SKM-1 treated with dmso at 0.1 percent for 144 hours (cell line): ENCODE results near the gene GRIN2A.

Source experiments
- DNase-seq: peaks from one replicate; lab custom pipeline; 2025; ENCODE audit not compliant: unreplicated experiment; lab: John Stamatoyannopoulos, UW

The GRIN2A gene

GRCh38 chr16:10037751-10038150, 144.5 kb downstream of the GRIN2A start:
- no peak for DNase-seq

DNA sequence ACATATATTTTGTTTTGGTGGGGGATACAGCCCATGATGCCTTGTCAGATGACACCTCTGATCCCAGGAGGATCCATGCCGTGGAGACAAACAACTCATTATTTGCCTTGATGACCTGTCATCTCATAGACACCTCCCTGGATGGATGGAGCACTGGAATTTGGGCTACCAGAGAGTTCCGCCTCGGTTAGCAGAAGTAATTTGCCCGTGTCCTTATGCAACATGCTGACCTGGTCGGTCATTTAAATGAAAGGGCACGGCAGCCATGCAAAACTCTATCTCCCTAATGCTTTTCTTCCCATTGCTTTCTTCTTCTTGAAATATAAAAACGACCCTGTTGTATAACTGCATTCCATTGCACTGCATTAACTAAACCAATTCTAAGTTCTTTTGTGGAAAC, 145.3 kb downstream of the GRIN2A start:
- no peak for DNase-seq

- DNase-seq, result no peak
Observed at GRCh38 chr16:10033556-10033955, 148.7 kb downstream of the GRIN2A start.

DNA sequence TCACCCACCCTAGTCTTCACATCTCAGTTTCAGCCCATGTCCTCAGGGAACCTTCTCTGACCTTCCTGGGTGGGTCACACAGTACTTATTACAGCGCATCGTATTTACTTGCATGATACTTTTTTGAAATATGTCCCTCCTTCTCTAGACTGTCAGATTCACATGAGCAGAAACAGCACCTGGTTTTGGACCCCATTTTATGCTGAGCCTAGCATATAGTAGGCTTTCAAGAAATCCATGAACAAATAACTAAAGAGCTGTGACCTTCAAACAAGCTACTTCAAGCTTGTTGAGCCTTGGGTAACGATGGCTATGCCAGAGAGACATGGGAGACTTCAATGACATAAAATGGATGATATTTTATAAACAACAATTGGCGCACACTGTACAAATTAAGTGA, 150.3 kb downstream of the GRIN2A start:
- DNase-seq, result no peak

DNA sequence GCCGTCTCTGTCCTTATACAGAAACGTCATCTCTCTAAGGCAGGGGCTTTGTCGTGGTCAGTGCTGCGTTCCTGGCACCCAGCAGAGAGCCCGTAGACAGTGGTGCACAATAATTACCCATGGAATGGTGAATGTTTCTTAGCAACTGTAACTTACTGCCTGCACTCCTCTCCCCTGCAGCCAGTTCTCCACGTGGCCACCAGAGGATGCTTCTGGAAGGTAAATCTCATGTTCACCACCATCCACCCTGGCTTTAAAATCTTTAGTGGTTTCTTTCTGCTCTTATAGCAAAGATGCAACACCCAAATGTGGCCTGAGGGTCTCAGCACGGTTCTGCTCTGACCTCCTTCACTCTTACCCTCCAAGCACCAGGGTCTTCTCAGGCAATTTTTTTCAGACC, 150.8 kb downstream of the GRIN2A start:
- no peak for DNase-seq

- DNase-seq, result no peak
Observed at GRCh38 chr16:10028644-10029043, 153.6 kb downstream of the GRIN2A start.

- DNase-seq, result no peak
Observed at GRCh38 chr16:10027553-10027952, 154.7 kb downstream of the GRIN2A start.

DNA sequence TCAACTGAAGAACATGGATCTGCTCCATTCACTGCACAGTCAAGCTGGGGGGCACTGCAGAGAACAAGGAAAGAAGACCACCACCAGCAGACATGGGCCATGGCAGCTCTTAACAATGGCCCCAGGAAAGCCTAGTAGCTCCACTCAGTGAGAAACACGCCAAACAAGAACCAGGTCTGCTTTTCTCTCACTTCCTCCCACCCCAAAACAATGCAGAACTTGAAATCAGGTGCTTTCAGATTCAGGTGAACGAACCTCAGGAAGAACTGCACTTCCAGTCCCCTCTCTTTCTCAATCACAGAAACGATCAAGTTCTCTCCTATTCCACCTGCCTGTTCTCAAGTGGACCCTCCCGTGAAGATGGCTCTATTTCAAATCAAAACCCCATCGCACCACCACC, 155.6 kb downstream of the GRIN2A start:
- no peak for DNase-seq

DNA sequence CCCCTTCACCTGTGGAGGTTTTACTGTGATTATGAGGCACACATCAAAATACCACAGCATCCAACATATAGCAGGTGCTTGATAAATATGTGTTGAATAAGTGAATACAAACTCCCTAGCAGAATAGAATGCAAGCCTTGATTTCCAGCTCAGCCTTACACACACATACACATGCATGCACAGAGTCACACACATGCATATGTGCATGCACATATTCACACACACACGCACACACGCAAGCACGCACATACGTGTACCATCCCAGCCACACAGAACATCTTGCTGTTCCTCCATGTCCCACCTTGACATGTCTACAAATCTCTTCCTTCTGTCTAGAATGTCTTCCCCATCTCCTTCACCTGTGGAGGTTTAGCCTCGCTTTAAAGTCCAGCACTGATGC, 160.1 kb downstream of the GRIN2A start:
- no peak for DNase-seq

GRCh38 chr16:10020866-10021265, 161.4 kb downstream of the GRIN2A start:
- no peak for DNase-seq

- no peak for DNase-seq
Observed at GRCh38 chr16:10016752-10017151, 165.5 kb downstream of the GRIN2A start.

DNA sequence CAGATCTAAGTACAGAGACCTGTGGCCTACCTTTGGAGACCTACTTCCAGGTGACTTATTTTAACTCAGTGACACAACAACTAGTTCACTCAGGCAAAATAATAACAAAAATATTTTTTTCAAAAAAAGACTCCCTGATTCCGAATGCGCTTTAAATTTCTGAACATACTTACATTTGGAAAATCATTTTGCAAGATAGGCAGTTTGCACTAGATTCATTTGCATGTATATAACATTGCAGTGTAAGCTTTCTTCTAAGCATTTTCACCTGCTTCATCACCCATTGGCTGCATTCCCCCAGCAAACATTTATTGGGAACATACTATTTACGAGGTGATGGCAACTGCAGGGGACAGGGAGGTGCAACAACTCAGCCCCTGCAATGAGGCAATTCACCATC, 166.8 kb downstream of the GRIN2A start:
- DNase-seq, result no peak

DNA sequence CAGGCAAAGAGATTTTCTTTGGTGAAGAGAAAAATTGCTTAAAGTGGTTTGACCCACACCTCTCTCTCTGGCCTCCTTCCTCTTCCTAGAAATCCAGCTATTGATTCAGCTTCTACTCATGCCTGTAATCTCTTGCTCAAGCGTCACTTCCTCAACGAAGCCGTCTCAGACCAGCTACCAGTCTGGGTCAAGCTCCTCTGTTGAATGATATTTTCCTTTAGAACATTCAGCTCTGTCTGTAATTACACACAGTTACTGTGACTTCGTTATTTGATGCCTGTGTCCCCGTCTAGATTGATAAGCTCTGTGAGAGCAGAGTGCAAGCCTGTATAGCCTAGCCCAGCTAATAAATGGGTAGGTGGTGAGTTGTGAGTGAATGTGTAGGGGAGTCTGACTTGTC, 168.5 kb downstream of the GRIN2A start:
- peak; percentile 10 for DNase-seq

DNA sequence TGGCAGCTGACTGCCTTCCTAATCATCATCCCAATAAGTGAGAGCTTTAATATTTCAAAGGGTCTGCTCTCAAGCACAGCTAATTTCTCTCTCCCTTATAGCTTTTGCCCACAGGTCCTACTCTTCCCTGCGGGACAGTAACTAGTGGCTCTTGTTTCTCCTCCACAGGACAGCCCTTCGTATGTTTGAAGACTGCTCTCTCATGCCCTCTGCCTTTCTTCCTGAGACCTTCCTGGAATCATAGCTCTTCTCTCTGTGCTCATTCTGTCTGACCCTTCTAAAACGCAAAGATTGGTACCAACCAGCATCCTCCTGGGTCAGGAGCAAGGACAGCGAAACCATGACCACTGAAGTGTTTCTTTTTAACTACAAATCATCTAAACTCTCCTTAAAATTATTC, 168.9 kb downstream of the GRIN2A start:
- no peak for DNase-seq

DNA sequence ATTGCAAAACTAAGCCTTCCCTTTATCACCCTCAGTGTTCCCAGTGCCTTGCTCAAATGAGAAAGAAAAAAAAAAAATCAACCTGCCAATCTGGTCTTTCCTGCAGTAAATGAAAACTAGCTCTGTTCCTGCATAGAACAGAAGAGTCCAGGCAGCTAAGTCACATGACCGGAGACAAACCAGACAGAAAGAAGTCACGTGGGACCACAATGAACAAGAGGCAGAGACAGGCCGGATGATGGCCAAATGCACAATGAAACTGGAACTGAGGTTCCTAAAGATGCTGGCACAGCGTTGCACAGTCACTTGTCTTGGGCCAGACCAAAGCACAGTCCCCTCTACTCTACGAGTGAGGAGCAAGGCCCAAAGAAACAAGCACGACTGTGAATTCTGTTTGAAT, 172.5 kb downstream of the GRIN2A start:
- no peak for DNase-seq

DNA sequence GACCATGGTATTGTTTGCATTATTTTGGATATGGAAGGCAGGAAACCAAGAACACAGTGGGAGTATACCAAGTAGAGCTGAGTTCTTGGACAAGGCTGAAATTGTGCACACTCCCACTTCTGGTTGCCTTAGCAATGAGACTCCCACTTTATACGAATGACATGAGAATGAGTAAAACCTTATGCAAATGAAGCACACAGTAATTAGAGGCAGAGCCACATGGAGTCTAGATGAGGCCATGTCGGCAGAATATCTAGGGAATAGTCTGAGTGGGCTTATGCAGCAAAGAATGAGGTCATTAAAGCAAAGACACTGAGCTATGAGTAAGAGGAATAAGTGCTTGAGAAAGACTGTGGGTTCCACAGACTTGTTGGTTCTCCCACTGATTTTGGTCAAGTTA, 178.7 kb downstream of the GRIN2A start:
- DNase-seq, result no peak

DNA sequence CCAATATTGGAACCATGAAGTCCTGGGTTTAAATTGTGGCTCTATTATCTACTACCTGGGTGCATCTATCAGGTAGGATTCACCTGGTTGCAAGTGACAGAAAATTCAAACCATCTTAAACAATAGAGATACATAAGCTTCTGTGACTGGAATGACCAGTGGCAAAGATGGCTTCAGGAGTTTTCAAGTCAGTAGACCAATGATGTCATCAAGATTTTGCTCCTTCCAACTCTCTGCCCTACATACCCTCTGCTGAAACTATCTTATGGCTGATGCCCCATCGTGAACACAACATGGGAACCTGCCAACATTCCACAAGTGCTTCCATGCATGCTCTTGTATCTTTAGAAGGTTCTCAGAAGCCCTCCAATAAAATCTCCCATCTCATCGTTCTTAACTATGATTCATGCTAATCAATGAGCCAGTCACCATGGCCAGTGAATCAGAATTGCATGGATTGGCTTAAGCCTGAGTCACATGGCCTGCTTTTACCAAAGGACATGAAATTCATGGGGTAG, 180.9 kb downstream of the GRIN2A start:
- no peak for DNase-seq

DNA sequence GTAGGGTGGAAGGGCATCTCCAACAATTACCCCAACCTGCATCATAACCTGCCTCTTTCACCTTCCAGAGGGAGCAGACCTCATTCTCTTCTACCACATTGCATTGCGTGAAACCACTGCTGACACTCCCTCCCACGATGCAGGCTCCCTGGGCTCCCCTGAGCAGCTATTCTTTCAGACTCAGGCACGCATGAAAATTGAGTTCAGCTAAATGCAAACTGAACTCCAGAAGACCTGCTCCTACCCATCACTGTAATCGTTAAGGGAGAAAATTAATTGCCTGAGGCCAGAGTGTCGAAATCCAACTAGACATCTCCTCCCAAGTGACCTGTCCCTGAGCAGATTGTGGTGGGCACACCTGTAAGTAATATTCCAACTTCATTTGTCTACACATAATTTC, 186.0 kb downstream of the GRIN2A start:
- no peak for DNase-seq

DNA sequence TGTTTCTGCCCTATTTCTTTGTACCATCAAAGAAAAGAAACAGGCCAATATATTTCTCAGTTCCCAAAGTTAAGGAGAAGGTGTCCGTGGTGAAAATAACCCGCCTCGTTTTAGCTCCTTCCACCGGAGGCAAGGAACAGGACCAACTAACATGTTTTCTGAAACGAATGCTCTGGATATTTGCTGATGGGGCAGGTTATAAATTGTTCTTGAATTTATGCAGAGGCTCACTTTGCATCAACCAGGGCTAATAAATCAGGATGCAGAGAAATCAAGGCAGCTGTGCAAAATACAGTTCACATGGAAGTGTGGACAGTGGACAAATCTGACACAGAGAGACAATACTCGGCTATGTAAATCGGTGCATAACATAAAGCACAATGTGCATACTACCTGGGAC, 189.8 kb downstream of the GRIN2A start:
- DNase-seq, result no peak

- DNase-seq, result no peak
Observed at GRCh38 chr16:9980981-9981380, 201.2 kb downstream of the GRIN2A start.

DNA sequence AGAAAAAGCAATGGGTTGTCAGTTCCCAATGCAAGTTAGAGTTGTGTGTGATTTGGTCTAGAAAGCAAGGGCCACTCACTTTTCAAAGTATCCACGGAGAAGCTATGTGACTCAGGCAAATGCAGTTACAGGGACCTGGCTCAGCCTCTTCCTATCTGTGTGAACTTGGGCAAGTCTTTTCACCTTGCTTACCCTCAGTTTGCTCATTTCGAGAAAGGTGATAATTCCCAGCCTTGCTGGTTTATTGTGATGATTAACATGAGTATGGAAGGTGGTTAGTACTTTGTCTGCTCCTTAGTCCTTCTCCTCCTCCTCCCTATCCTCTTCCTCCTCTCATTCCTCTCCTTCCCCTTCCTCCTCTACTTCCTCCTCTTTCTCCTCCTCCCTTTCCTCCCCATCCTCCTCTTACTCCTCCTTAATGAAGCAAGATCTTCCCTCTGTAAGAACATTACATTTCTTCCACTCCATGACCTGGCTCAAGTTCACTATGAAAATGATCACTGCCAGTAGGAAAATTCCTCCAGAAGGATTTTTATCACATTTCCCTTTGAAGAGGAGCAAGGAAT, 204.0 kb downstream of the GRIN2A start:
- DNase-seq, result no peak

- no peak for DNase-seq
Observed at GRCh38 chr16:9977333-9977897, 204.8 kb downstream of the GRIN2A start.

DNA sequence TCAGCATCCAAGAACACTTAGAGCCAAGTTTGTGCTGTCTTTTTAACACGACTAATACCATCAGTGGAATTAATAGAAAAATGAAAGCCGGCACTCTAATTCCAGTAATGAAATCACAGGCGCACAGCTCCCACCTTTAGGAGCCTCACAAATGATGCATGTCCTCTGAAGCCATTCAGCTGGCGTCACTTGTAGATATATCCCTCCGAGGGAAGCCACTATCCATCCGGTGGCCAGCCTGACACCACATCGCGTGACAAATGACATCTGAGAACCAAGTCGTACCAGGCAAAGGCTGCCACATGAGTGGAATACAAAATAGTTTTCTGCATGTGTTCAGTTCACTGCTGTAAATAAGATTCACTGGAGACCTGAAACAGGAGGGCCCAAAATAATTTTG, 205.6 kb downstream of the GRIN2A start:
- no peak for DNase-seq
